ENCODE data around the gene PCNX2.

DNA sequence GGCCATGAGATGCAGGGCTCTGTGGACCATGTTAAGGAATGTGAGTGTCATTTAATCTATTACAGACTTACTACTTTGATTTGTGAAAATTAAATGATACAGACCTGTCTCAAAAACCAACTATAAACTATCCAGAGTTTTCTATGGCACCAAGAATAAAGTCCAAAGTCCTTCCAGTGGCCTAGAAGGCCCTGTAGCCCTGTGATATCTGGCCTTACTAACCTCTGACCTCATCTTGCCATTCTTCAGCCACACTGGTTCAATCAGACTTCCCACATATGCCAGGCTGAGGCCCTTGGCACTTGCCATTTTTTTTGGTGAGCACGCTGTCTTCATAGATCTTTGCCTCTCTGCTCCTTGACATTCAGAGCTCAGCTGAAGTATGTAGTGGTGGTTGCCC lies 337.5 kb downstream of the PCNX2 start:
- TF ChIP-seq, protein P1, sequence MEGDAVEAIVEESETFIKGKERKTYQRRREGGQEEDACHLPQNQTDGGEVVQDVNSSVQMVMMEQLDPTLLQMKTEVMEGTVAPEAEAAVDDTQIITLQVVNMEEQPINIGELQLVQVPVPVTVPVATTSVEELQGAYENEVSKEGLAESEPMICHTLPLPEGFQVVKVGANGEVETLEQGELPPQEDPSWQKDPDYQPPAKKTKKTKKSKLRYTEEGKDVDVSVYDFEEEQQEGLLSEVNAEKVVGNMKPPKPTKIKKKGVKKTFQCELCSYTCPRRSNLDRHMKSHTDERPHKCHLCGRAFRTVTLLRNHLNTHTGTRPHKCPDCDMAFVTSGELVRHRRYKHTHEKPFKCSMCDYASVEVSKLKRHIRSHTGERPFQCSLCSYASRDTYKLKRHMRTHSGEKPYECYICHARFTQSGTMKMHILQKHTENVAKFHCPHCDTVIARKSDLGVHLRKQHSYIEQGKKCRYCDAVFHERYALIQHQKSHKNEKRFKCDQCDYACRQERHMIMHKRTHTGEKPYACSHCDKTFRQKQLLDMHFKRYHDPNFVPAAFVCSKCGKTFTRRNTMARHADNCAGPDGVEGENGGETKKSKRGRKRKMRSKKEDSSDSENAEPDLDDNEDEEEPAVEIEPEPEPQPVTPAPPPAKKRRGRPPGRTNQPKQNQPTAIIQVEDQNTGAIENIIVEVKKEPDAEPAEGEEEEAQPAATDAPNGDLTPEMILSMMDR (conservative IDR thresholded peaks at IDR 0.05; ENCODE audit: low read length) = no peak
- no peak for TF ChIP-seq EZH2phosphoT487 (IDR thresholded peaks at IDR 0.05; ENCODE audit: borderline replicate concordance)

Measured in Loucy (cell line).